Activated CD4-positive, alpha-beta T cell treated with anti-CD3 and anti-CD28 coated beads for 4 hours (primary cell): ENCODE data around the gene MRPS2.
"Not testable (repeated sequence)": the region's sequence is repeated elsewhere in the genome, so short reads cannot be mapped to it uniquely, and the experiment has no call there.

ENCODE experiments used
- DNase-seq, 2 donors: peaks; one replicate each; pipeline ENCODE4 v3.0.0-alpha.2; 2020

The MRPS2 gene

DNA sequence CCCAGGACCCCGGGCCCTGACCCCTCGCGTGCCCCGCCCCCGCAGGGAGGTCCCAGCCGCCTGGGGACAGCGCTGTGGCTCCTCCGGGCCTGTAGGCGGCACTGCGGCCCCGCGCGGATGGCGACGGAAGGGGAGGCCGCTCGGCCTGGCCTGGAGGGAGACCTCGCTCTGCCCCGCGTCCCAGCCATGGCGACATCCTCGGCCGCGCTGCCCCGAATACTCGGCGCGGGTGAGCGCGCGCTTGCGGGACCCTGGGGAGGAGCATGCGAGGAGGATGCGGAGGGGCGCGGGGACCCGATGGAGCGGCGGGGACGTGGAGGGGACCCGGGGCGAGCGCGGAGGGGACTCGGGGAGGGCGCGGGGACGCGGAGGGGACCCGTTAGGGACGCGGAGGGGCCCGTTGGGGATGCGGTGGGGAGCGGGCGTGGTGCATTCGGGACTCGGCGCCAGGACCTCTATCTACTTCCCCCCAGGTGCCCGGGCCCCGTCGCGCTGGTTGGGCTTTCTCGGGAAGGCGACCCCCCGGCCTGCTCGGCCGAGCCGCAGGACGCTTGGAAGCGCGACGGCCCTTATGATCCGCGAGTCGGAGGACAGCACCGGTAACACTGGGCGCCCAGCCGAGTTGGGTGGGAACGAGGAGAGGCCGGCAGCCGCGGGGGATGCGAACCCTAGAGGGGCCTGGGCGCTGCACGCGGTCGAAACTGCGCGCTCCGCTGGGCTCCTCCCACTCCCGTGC lies at the start of gene MRPS2:
MRPS2 (plus strand) TSS at position 158 of the 736 bp plus-strand sequence; CDS start at position 187, 29 bp downstream.
- peak; percentile 77 to 81 for DNase-seq

DNA sequence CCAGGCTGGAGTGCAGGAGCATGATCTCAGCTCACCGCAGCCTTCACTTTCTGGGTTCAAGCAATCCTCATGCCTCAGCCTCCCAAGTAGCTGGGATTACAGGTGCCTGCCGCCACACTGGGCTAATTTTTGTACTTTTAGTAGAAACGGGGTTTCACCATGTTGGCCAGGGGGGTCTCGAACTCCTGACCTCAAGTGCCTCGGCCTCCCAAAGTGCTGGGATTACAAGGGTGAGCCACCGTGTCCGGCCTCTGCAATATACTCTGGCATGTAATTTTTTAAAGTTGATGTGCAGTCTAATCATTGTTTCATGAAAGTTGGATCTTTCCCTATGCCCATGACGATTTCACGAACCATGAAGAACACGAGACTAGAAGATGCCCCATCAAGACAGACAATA lies 49.5 kb upstream of the MRPS2 start:
- DNase-seq, result no peak

DNA sequence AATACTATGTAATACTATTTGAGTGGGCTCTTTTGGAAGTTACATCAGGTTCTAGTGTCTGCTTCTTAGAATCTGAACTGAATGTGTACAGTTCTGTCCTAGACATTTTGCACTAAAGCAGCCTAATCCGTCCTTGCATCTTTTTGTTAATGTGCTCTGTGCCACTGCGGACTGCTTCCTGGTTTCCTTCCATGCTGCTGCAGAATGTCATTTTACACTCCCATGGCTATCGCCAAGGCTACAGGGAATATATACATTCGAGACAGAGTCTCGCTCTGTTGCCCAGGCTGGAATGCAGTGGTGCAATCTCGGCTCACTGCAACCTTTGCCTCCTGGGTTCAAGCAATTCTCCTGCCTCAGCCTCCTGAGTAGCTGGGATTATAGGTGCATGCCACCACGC lies 48.6 kb upstream of the MRPS2 start:
- DNase-seq, result not testable (repeated sequence)

DNA sequence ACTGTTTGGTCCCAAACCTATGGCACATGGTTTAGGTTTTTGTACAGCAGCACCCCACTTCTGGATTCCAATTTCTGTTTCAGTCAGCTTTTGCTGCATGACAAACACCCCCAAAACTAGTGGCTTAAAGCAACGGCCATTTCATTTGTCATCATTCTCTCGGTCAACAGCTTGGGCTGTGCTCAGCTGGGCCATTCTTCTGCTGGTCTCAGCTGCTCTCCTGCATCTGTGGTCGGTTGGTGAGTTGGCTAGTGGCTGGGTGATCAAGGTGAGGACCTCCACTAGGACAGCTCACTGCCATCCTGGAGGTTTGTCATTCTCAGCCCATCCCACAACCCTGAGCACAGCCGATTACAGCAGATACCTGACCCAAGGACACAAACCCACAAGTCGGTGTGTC lies 45.7 kb upstream of the MRPS2 start:
- DNase-seq, result no peak

DNA sequence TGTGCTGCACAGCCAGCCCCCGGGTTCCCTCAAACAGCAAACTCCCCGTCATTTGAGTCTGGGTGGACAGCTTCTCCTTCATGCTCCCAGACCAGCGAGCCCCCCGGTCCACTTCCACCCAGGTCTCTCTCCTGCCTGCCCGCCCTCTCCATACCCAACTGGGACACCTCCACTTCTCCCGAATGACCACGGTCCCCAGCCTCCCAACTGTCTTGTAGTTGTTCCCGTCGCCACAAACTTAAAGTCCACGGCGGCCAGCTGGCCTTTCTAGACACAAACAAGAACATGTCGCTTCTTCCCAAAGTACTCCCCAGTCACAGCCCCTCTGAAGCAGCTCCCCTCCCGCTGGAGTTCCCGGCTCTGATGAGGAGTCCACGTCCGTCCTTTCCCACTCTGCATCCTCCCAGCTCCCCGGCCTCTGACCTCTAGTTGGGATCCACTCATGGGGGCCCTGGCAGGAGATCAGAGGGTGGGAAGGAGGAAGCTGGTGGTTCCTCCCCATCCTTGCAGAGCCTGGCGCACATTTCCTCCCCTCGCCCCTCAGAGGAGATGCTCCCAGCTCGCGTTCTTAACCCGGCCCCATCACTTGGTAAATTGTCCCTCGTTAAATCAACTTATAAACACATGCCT lies 45.0 kb upstream of the MRPS2 start:
- DNase-seq, result no peak

DNA sequence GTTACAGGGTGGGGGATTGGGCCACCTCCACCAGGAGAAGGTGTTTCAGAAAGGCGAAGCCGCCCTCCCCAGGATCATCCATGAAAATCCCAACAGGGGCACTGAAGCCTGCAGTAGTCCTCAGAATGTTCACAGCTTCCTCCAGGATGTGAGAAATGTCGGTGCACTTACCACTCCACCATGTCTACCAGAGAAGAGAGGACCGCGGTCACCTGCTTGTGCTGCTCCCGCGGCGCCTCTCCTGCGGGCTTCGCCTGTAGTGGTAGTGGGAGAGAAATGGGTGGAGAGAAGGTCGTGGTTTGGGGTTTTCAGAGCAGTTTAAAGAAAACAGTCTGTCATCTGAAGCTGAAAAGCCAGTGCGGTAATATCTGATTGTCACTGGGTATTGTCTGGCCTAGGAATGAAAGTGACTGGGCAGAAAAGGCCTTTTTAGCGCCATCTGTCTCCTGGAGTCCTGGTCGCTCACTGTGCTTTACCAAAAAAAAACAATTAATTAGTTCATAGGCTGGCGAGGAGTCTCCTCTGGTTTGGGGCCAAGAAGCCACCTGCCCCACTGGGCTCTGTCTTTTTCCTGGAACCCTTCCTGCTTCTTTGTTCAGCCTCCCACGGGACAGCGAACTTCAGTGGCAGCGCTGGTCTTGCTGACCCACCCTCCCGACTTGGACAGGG lies 43.9 kb upstream of the MRPS2 start:
- DNase-seq, result no peak

DNA sequence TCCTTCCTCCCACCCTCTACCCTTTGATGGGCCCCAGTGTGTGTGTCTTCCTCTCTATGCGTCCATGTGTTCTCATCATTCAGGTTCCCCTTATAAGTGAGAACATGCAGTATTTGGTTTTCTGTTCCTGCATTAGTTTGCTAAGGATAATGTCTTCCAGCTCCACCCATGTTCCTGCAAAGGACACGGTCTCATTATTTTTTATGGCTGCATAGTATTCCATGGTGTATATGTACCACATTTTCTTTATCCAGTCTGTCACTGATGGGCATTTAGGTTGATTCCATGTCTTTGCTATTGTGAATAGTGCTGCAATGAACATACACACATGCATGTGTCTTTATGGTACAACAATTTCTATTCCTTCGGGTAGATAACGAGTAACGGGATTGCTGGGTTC lies 42.0 kb upstream of the MRPS2 start:
- not testable (repeated sequence) for DNase-seq

DNA sequence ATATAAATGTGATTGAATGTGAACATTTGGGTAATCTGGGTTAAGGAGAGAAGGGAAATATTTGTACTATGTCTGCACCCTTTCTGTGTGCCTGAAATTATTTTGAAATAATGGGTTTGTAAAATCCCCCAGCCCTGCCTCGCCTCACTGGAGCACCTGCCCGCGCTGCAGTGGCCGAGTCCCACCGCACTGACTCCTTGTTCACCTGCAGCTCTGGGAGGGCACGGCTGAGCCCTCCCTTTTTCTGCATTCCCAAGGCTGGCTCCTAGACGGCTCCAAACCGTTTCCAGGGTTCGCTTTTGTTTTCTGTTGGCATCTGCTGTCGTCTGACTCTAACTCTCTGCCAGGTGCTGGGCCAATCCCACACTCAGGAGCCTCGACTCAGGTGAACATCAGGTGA lies 38.5 kb upstream of the MRPS2 start:
- no peak for DNase-seq

DNA sequence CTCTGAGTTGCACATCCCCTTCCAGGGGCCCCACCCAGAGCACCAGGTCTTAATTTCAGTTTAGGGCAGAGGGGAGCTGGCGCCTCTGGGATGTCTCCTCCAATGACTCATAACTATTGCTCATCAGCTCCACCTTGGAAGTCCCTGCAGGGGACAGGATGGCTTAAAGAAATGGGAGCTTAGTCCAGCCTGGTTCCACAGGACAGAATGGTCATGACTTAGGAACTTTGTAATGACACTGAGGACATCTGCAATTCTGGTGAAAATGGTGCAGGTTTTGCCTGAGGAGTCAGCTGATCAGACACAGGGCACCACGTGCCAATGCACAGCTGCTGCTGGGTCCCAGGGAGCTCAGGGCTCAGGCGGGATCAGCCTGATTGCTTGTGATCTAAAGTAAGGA lies 37.3 kb upstream of the MRPS2 start:
- no peak for DNase-seq

DNA sequence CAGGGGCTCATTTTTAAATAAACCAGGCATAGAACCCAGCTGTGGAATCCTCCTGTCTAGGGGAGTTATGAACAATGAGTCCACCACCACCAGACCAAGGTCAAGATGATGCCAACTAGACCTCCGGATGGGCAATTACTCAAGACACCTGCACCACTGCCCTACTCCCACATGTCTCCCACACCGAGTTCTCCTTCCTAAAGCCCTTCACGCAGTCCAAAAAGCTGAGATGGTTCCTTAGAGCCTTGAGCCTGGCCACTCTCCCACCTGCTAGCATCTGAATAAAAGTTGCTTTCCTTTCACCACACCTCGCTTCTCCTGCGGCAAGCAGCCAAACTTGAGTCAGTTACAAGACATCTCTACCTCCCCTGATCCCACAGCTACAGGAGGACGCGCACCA lies 36.3 kb upstream of the MRPS2 start:
- no peak for DNase-seq

DNA sequence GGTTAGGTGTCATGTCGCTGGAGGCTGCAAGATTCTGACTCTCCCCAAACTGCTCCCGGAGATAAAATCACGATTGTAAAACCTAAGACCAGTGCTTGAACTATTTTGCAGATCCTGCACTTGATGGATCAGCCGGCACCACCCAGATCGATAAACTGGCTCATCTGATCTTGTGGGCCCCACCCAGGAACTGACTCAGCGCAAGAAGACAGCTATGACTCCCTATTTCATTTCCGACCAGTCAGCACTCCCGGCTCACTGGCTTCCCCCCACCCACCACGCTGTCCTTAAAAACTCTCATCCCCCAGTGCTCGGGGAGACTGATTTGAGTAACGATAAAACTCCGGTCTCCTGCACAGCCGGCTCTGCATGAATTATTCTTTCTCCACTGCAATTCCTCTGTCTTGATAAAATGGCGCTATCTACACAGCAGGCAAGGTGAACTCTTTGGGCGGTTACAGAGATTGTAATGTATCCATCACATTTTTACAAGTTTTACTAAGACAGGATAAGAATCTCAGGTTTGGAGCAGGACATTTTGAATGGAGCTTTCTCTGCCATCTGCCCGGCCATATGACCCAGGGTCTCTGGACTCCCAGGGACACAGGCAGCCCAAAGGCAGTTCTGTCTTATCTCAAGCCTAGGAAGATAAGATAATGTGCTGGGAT lies 31.5 kb upstream of the MRPS2 start:
- DNase-seq, result peak; percentile 57 to 59

DNA sequence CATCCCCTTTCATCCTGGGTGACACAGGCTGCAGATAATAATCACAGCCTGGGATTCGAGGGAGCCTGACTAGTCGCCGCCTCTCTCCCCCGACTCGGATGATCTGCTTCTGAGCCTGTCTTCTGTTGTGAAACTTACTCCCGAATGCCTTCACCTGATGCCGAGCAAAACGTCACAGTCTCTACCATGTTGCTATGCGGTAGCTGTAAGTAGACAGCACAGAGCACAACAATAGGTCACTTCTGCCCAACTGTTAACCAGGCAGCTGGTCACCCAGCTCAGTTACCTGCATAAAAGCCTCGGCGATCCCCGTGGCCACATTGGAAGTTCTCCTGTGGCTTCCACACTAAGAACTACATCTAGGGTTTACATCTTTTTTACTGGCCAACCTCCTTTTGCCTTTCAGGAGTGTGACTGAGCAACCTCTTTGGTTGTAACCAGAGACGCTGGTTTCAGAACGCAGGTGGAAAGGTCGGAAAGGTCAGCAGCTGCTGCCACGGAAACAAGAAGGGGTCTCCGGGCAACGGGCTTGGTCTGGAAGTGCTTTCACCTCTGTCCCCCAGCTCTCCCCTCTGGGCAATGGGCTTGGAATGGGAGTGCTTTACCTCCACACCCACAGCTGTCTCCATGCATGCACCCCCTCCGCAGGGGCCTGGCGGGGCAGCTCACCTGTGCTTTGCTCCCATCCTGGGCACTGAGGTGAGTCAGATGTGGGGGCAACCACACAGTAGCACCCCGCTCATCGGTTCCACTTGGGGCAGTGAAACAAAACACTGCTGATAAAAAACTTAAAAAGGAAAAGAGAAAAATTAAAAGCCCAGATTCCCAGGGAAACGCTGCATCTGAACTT lies 28.5 kb upstream of the MRPS2 start:
- DNase-seq, result no peak

DNA sequence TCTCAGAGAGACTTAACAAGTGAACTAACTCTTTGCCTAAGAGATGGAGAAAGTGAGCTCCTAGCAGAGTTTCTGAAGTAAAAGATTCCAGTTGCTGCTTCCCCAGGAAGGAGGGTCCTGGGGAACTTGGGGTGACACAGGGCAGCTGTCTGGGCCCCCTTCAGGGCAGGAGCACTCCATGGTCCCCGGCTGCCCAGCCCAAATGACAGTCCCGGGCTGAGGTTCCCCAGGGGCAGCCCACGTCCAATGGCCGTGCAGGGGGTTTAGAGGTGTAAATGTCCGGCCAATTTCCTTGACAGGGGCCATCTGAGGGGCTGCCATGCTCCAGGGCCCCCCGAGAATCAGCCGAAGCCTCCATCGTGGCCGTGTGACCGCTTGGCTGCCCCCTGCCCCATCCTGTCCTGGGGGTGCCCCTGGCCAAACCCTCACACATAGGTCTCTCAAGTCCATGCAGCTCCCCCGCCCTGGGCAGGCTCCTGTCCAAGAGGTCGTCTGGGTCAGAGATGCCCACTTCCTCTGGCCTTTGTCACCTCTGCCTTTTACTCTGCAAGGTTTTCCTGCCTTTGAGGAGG lies 26.4 kb upstream of the MRPS2 start:
- no peak for DNase-seq

DNA sequence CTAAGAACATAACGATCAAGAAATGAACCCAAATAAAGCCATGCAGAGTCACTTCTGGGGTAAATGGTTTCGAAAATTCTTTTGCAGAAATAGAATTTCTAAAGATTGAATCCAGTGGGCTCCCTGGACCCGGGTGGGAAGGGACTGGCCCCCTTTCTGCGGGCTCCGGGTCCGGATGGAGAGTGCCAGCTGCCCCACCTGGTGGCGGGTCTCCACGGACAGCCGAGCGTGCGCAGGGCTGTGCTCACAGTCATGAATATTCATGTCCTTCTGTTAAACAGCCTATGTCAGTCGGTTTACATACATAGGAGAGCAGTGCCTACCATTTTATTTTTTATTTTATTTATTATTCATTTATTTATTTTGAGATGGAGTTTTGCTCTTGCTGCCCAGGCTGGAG lies 25.6 kb upstream of the MRPS2 start:
- DNase-seq, result no peak

DNA sequence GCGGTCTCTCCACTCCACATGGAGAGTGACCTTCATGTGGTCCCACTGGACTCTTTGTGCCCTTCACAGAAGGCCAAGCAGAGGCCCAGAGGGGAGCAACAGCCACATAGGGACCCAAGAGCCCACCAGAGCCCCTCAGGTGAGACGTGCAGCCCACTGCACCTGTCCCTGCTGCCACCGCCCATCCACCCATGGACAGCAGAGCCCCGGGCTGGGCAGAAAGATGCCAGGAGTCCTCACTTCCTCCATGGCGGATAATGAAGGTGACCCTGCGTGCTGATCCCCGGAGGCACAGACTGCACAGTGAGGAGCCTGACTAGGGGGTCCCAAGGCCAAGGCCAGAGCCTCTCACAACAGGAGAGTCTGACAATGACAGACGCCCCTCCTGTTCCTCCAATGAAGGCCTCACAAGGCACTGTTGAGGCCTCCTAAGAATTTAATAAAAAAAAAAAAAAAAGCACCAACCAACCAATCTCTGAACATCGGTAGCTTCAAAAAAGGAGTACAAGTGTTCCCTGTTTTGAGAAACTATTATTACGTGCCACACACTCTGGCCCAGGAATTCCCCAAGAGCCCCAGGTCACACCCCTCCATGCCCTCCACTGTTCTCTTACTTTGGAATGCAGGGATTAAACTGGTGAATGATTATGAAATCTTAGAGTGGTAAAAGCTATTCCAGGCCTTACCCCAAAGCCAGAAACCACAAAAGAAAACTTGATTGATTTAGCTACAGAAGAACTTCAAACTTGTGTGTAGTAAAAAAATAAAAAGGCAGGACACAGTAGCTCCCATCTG lies 23.7 kb upstream of the MRPS2 start:
- DNase-seq, result no peak

DNA sequence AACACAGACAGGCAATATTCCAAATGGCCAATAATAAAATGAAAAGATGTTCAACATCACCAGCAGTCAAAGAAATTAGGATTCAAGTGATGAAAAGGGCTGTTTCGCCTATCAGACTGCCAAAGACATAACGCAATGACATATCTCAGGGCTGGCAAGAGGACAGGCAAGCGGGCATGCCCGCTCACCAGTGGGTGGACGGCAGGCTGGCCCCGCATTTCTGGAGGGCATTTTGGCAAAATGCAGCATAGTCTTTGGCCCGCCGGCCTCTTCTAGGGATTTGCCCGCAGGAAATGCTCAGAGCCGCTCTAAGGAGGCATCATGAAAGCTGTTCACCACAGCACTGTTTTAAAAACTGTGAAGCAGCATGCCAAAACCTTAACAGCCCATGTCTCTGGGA lies 22.3 kb upstream of the MRPS2 start:
- DNase-seq, result no peak

DNA sequence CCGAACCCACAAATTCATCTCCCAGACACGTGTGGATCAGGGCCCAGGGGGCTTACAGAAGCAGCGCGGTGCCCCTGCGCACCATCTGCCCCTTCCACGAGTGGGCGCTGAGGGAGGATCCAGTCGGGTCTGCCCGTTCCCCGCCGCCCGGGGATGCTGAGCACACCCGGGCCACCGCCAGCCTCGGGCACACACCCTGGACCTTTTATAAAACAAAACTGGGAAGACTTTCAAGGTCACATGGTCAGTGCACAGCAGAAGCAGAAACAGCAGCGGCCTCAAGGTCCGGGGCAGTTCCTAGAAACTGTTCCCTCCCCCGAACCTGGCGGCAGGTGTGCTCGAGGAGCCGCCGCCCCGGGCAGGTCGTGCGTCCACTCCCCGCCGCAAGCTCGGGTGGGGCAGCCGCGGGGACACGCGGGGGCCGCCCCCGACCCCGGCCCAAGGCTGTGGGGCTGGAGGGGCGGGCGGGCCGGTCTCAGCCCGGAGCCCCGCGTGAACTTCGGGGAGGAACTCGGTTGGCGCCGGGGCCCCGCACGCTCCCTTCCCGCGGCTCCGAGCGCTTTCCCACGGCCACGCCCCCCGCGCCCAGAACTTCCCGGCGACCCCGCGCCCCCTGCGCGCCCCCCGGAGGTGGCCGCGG lies 21.5 kb upstream of the MRPS2 start:
- DNase-seq, result no peak

DNA sequence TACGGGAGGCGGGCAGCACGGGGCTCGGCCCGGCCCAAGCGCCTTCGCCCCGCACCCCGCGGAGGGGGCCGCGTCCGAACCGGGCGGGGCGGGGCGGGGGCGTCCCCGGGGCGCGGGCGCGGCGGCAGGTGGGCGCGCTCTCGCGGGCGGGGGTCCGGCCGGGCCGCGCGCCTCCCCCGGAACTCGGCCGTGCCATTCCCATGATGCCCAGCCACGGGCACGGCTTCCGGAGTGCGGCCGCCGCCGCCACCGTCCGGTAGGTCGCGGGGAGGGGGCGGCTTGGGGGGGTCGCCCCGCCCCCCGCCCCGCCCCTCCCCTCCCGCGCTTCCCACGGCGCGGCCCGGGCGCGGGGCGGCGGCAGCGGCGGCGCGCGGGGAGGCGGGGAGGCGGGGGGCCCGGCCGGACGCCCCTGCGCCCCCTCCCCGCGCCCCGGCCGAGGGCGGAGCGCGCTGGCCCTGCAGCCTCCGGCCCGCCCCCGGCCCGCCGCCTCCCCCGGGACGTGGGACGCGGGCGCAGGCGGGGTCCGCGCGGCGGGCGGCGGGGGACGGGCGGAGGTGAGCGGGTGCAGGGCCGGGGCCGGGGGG lies 20.9 kb upstream of the MRPS2 start, which contains the start of gene PPP1R26:
PPP1R26 (plus strand) TSS at position 314 of the 584 bp plus-strand sequence. CDS start 4,729 bp downstream, outside the sequence.
- no peak for DNase-seq

DNA sequence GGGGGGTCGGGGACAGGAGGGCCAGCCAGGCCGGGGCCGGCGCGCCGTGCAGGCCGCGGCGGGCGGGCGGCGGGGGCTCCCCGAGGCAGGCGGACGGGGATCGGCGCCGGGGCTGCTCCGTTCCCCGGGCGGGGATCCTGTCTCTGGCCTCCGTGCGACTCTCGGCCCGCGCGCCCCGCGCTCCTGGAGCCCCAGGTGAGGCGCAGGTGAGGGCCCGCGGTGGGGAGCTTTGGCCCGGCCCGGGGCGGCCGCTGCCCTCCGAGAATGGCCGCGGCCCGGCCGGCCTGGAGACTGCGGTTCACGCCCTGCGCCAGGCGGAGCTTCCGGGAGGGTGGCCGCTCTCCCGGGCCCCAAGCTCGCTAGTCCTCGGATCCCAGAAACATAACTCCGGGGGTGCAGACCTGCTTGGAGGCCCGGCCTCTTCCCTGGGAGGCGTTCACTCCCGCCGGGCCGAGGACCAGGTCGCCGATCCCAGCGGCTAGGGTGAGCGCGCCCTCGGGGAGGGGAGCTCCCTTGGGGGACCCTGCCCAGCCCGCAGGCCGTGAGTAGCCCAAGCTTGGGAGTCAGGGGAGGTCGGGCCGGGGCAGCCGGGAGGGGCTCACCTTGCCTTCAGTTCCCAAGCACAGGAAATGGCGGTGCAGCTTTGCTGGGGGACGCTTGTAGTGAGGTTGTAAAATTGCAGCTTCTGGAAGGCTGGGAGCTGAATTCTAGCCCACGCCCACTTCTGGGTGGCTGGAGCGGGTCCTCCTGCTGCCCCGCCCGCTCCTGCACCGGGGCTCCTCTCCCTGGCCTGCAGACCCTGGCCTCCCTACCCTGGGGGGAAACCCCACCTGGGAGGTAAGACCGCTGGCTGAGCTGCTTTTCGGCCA lies 20.2 kb upstream of the MRPS2 start:
- DNase-seq, result no peak
